GM23338 (cell line): Measurements from ENCODE around the gene MYL5.

Experiments
- ETS1 ChIP-seq: IDR thresholded peaks from 2 replicates; pipeline ENCODE4 v1.6.1; 2016; ENCODE audit warnings: antibody characterized with exemption
- EZH2 ChIP-seq: fragments of 200-600 bp; sonication (generic); IDR thresholded peaks from one replicate; pipeline ENCODE4 v1.8.0; 2017; ENCODE audit warnings: antibody characterized with exemption, mild to moderate bottlenecking, low read depth; ENCODE audit not compliant: unreplicated experiment
- EZH2phosphoT487 ChIP-seq: fragments of 200-600 bp; sonication (generic); IDR thresholded peaks from one replicate; pipeline ENCODE4 v1.8.1; 2018; ENCODE audit warnings: antibody characterized with exemption; ENCODE audit not compliant: unreplicated experiment
- JUNB ChIP-seq: IDR thresholded peaks from one replicate; pipeline ENCODE4 v1.6.1; 2016; ENCODE audit warnings: antibody characterized with exemption; ENCODE audit not compliant: unreplicated experiment
- NANOG ChIP-seq: IDR thresholded peaks from 2 replicates; pipeline ENCODE4 v1.6.1; 2016; ENCODE audit warnings: antibody characterized with exemption, borderline replicate concordance
- POLR2AphosphoS5 ChIP-seq: IDR thresholded peaks from 2 replicates; pipeline ENCODE4 v1.6.1; 2016; ENCODE audit warnings: antibody characterized with exemption, low read depth
- ZNF114 ChIP-seq: fragments of 250-450 bp; sonication (Bioruptor Pico); IDR thresholded peaks from 2 replicates; pipeline ENCODE4 v1.5.0; 2020; ENCODE audit warnings: mild to moderate bottlenecking, moderate library complexity
- TF ChIP-seq, protein P1 (sequence below), 2 experiments: fragments of 200-600 bp in 1 of 2; sonication (generic) in 1 of 2; conservative IDR thresholded peaks; 2 replicates each; pipeline versions ENCODE4 v1.5.1 to v1.6.1; 2016 to 2017; ENCODE audit warnings: antibody characterized with exemption in 2 of 2, low read depth in 2 of 2, mild to moderate bottlenecking in 2 of 2, moderate library complexity in 1 of 2
- TF ChIP-seq, protein P2 (sequence below): IDR thresholded peaks from one replicate; pipeline ENCODE4 v1.6.1; 2018; ENCODE audit warnings: antibody characterized with exemption; ENCODE audit not compliant: unreplicated experiment

- TF ChIP-seq, protein P1, sequence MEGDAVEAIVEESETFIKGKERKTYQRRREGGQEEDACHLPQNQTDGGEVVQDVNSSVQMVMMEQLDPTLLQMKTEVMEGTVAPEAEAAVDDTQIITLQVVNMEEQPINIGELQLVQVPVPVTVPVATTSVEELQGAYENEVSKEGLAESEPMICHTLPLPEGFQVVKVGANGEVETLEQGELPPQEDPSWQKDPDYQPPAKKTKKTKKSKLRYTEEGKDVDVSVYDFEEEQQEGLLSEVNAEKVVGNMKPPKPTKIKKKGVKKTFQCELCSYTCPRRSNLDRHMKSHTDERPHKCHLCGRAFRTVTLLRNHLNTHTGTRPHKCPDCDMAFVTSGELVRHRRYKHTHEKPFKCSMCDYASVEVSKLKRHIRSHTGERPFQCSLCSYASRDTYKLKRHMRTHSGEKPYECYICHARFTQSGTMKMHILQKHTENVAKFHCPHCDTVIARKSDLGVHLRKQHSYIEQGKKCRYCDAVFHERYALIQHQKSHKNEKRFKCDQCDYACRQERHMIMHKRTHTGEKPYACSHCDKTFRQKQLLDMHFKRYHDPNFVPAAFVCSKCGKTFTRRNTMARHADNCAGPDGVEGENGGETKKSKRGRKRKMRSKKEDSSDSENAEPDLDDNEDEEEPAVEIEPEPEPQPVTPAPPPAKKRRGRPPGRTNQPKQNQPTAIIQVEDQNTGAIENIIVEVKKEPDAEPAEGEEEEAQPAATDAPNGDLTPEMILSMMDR (conservative IDR thresholded peaks at IDR 0.05; ENCODE audit: low read depth in 2 of 2), result no peak
- TF ChIP-seq POLR2AphosphoS5 (no peak), EZH2 (no peak), EZH2phosphoT487 (no peak), ZNF114 (no peak), JUNB (no peak), NANOG (no peak), ETS1 (no peak)
- TF ChIP-seq, protein P2, sequence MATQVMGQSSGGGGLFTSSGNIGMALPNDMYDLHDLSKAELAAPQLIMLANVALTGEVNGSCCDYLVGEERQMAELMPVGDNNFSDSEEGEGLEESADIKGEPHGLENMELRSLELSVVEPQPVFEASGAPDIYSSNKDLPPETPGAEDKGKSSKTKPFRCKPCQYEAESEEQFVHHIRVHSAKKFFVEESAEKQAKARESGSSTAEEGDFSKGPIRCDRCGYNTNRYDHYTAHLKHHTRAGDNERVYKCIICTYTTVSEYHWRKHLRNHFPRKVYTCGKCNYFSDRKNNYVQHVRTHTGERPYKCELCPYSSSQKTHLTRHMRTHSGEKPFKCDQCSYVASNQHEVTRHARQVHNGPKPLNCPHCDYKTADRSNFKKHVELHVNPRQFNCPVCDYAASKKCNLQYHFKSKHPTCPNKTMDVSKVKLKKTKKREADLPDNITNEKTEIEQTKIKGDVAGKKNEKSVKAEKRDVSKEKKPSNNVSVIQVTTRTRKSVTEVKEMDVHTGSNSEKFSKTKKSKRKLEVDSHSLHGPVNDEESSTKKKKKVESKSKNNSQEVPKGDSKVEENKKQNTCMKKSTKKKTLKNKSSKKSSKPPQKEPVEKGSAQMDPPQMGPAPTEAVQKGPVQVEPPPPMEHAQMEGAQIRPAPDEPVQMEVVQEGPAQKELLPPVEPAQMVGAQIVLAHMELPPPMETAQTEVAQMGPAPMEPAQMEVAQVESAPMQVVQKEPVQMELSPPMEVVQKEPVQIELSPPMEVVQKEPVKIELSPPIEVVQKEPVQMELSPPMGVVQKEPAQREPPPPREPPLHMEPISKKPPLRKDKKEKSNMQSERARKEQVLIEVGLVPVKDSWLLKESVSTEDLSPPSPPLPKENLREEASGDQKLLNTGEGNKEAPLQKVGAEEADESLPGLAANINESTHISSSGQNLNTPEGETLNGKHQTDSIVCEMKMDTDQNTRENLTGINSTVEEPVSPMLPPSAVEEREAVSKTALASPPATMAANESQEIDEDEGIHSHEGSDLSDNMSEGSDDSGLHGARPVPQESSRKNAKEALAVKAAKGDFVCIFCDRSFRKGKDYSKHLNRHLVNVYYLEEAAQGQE, result no peak
Observed at GRCh38 chr4:679629-680028, 5.3 kb downstream of the MYL5 start.
